ENCODE results near the gene LTB.

LTB gene

DNA sequence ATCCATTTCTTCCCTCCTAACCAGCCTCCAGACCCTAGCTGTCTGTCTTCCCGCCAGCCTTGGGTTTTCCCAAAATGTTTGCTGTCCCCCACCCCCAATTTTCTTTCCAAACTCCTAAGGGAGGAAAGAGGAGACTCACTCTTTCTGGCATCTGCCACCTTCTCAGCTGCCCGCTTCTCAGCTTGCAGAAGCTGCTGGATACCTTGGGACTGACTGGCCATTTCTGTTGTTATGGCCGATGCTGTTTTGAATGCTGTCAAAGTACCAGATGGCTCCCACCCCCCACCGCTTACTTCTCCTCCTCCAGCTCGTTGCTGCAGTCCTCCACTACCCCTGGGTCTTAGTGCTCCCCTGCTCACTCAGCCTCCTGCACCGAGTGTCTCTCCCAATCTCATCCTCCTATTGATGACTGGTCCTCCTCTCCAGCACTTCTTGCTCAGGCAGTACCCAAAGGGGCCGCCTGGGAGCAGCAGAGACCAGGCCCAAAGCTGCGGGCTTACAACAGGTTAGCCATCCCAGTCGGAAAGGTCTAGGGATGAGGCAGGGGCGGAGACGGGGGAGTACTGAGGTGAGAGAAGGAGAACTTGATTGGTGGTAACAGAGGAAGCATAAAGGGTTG lies 35.8 kb downstream of the LTB start, which contains the start of gene ATP6V1G2 (continued):
- TF ChIP-seq ZSCAN4 (tag by site-specific recombination; IDR thresholded peaks at IDR 0.05) = no peak

GRCh38 chr6:31545291-31545690 lies 36.9 kb downstream of the LTB start:
- no peak overlapping the region for H3K4me3 ChIP-seq (ENCODE audit: low read depth, low read length)
- H3K9me3 ChIP-seq (ENCODE audit: control insufficient read depth, insufficient read depth, low read depth, low read length) = no peaks in the 10 kb centered on the region
- ChIA-PET CTCF (interaction anchor here (1.5 to 13.9 kb wide), 4 partner anchors 37 to 78 kb away, joined by 3 to 431 read pairs (median 35); partner anchors contain the start of genes LST1, LTB and NCR3), POLR2A (interaction anchor here (0.6 to 3.1 kb wide), 2 partner anchors 129 to 282 kb away, joined by 4 to 20 read pairs; partner anchors contain the start of gene HSPA1B)
- H3K36me3 ChIP-seq (ENCODE audit: control insufficient read depth in 2 of 2, insufficient read depth in 1 of 2, low read length in 2 of 2) = peaks cover 16 to 32% of the 10 kb centered on the region in 2 experiments; a peak in 2 of 3 replicates
- TF ChIP-seq, protein P1, sequence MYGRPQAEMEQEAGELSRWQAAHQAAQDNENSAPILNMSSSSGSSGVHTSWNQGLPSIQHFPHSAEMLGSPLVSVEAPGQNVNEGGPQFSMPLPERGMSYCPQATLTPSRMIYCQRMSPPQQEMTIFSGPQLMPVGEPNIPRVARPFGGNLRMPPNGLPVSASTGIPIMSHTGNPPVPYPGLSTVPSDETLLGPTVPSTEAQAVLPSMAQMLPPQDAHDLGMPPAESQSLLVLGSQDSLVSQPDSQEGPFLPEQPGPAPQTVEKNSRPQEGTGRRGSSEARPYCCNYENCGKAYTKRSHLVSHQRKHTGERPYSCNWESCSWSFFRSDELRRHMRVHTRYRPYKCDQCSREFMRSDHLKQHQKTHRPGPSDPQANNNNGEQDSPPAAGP (tag by site-specific recombination; IDR thresholded peaks at IDR 0.05) = no peak
- TF ChIP-seq SP2 (tag by site-specific recombination; IDR thresholded peaks at IDR 0.05) = peak; percentile 43
- H3K27ac ChIP-seq (ENCODE audit: extremely low read depth, low read depth, low read length) = no peak overlapping the region
- H3K4me1 ChIP-seq (ENCODE audit: control insufficient read depth, insufficient read depth, low read length) = peaks cover 2% of the 10 kb centered on the region; the same call in 1 of the 2 replicates

DNA sequence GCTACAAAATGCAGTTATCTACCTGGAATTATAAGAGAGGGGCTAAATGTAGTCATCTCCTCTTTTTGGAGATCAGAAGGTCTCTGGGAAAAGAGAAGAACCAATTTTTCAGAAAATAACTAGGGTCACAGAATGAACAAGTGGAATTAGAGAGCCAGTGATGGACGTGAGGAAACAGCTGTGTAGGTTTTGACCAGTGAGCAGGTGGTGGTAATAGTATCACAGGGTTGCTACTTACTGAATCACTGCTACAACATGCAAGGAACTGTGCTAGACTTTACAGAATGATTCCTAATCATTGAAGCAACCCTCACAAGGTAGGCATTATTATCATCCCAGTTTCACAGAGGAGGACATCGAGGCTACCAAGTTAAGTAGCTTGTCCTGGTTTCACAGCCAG lies 37.5 kb downstream of the LTB start:
- ChIA-PET CTCF (interaction anchor here (0.7 to 13.9 kb wide), 5 partner anchors 38 to 78 kb away, joined by 3 to 431 read pairs (median 5); partner anchors contain the start of genes LST1, LTB and NCR3), POLR2A (interaction anchor here (3.1 kb wide), 1 partner anchor 283 kb away, joined by 20 read pairs; the partner anchor contains the start of gene HSPA1B)
- Histone ChIP-seq H3K9me3 (ENCODE audit: control insufficient read depth, insufficient read depth, low read depth, low read length) (no peaks in the 10 kb centered on the region), H3K4me1 (ENCODE audit: control insufficient read depth, insufficient read depth, low read length) (peaks cover 5% of the 10 kb centered on the region), H3K27ac (ENCODE audit: extremely low read depth, low read depth, low read length) (no peak overlapping the region), H3K4me3 (ENCODE audit: low read depth, low read length) (no peak overlapping the region), H3K36me3 (ENCODE audit: control insufficient read depth in 2 of 2, insufficient read depth in 1 of 2, low read length in 2 of 2) (peaks cover 19 to 33% of the 10 kb centered on the region in 2 experiments)
- TF ChIP-seq ZNF311 (tag by site-specific recombination; IDR thresholded peaks at IDR 0.05; ENCODE audit: borderline replicate concordance) (no peak), REPIN1 (tag by site-specific recombination; IDR thresholded peaks at IDR 0.05; ENCODE audit: low read depth) (no peak), ZNF610 (tag by site-specific recombination; IDR thresholded peaks at IDR 0.05; ENCODE audit: borderline replicate concordance) (no peak), PRDM1 (tag by site-specific recombination; IDR thresholded peaks at IDR 0.05) (no peak), ZBTB6 (tag by site-specific recombination; IDR thresholded peaks at IDR 0.05) (no peak)

- H3K4me3 ChIP-seq (ENCODE audit: low read depth, low read length) = no peak overlapping the region
- no peak overlapping the region for H3K27ac ChIP-seq (ENCODE audit: extremely low read depth, low read depth, low read length)
- POLR2A ChIA-PET = interaction anchor here (3.8 to 4.2 kb wide), 3 partner anchors 14 to 284 kb away, joined by 30 to 112 read pairs (median 97); partner anchors contain the start of genes HSPA1B, MCCD1 and MICB
- peaks cover 15% of the 10 kb centered on the region for H3K4me1 ChIP-seq (ENCODE audit: control insufficient read depth, insufficient read depth, low read length)
- H3K9me3 ChIP-seq (ENCODE audit: control insufficient read depth, insufficient read depth, low read depth, low read length) = no peaks in the 10 kb centered on the region
- TF ChIP-seq ZNF211 (tag by site-specific recombination; IDR thresholded peaks at IDR 0.05; ENCODE audit: low read depth) (no peak), ZBTB17 (tag by site-specific recombination; IDR thresholded peaks at IDR 0.05) (no peak), ZNF146 (tag by site-specific recombination; IDR thresholded peaks at IDR 0.05) (no peak), ZSCAN4 (tag by site-specific recombination; IDR thresholded peaks at IDR 0.05) (no peak), SCRT2 (tag by site-specific recombination; IDR thresholded peaks at IDR 0.05) (no peak), ZNF707 (tag by site-specific recombination; IDR thresholded peaks at IDR 0.05) (no peak), ZNF792 (tag by site-specific recombination; IDR thresholded peaks at IDR 0.05) (no peak), ZNF837 (tag by site-specific recombination; IDR thresholded peaks at IDR 0.05) (no peak), ZNF514 (tag by site-specific recombination; IDR thresholded peaks at IDR 0.05) (no peak), ZNF658 (tag by site-specific recombination; IDR thresholded peaks at IDR 0.05) (no peak)
- TF ChIP-seq, protein P2, sequence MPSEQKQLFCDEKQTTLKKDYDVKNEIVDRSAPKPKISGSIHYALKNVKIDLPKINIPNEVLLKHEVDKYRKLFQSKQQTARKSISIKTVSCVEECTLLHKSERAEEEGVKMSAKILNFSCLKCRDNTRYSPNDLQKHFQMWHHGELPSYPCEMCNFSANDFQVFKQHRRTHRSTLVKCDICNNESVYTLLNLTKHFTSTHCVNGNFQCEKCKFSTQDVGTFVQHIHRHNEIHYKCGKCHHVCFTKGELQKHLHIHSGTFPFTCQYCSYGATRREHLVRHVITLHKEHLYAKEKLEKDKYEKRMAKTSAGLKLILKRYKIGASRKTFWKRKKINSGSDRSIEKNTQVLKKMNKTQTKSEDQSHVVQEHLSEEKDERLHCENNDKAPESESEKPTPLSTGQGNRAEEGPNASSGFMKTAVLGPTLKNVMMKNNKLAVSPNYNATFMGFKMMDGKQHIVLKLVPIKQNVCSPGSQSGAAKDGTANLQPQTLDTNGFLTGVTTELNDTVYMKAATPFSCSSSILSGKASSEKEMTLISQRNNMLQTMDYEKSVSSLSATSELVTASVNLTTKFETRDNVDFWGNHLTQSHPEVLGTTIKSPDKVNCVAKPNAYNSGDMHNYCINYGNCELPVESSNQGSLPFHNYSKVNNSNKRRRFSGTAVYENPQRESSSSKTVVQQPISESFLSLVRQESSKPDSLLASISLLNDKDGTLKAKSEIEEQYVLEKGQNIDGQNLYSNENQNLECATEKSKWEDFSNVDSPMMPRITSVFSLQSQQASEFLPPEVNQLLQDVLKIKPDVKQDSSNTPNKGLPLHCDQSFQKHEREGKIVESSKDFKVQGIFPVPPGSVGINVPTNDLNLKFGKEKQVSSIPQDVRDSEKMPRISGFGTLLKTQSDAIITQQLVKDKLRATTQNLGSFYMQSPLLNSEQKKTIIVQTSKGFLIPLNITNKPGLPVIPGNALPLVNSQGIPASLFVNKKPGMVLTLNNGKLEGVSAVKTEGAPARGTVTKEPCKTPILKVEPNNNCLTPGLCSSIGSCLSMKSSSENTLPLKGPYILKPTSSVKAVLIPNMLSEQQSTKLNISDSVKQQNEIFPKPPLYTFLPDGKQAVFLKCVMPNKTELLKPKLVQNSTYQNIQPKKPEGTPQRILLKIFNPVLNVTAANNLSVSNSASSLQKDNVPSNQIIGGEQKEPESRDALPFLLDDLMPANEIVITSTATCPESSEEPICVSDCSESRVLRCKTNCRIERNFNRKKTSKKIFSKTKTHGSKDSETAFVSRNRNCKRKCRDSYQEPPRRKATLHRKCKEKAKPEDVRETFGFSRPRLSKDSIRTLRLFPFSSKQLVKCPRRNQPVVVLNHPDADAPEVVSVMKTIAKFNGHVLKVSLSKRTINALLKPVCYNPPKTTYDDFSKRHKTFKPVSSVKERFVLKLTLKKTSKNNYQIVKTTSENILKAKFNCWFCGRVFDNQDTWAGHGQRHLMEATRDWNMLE (tag by site-specific recombination; conservative IDR thresholded peaks at IDR 0.05; ENCODE audit: low read depth) = no peak
- CTCF ChIA-PET = interaction anchor here (0.5 to 13.9 kb wide), 4 partner anchors 39 to 1768 kb away, joined by 3 to 431 read pairs (median 36); partner anchors contain the start of genes LST1, LTB and NCR3
- peaks cover 21 to 33% of the 10 kb centered on the region in 2 experiments for H3K36me3 ChIP-seq (ENCODE audit: control insufficient read depth in 2 of 2, insufficient read depth in 1 of 2, low read length in 2 of 2)
Measured at GRCh38 chr6:31543639-31544038, 38.6 kb downstream of the LTB start.

Data from HEK293 (cell line).